Stimulated activated naive CD8-positive, alpha-beta T cell treated with anti-CD3 and anti-CD28 coated beads, Interleukin-15, Interleukin-2, amounts not matched to agents 100 U/mL and 50 U/mL, for 24 hours (primary cell): ENCODE results near the gene KRTAP9-3.
"Not testable (repeated sequence)": the region's sequence is repeated elsewhere in the genome, so short reads cannot be mapped to it uniquely, and the experiment has no call there.

Experiments
- ATAC-seq: fragments of 150-1000 bp; cut with Tn5 transposase; one replicate; pipeline ENCODE4 v1.10.0; 2021
- DNase-seq: peaks from one replicate; pipeline ENCODE4 v3.0.0; 2021

KRTAP9-3 gene

DNA sequence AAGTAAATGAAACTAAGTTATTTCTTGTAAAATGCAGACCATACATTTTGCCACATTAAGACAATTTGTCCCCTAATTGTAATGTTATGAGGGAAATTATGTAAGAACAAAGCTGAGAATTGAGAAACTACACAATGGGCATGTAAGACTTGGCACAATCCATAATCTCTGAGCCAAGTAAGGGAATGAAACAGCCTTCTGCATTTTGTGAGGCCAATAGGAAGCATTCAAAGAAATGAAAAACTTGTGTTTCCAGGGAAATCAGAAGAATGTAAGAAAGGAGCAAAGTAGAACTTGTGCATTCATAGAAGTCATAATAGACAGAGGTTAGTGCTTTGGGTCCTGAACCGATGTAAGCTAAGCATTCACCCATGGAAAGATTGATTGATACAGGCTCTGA is 19.0 kb downstream of the KRTAP9-3 start:
- DNase-seq: no peak
- ATAC-seq: no peak

DNA sequence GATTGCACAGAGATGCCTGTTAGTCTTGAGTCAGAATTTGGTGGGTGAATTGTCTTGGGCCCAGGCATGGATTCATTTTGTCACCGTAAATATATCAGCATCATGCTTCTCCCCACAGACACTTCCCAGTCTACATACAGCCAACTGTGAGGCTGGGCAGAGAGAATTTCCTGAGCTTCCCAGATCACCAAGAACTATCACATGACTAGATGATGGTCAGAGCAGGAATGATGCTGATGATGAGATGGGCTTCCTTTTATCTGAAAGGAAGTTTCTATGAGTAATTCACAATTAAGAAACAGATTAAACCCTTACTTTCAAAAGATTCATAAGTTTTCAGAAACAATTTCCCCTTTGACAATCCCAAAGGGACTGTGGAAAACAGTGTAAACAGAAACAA is 22.6 kb downstream of the KRTAP9-3 start:
- ATAC-seq (no peak), DNase-seq (no peak)

DNA sequence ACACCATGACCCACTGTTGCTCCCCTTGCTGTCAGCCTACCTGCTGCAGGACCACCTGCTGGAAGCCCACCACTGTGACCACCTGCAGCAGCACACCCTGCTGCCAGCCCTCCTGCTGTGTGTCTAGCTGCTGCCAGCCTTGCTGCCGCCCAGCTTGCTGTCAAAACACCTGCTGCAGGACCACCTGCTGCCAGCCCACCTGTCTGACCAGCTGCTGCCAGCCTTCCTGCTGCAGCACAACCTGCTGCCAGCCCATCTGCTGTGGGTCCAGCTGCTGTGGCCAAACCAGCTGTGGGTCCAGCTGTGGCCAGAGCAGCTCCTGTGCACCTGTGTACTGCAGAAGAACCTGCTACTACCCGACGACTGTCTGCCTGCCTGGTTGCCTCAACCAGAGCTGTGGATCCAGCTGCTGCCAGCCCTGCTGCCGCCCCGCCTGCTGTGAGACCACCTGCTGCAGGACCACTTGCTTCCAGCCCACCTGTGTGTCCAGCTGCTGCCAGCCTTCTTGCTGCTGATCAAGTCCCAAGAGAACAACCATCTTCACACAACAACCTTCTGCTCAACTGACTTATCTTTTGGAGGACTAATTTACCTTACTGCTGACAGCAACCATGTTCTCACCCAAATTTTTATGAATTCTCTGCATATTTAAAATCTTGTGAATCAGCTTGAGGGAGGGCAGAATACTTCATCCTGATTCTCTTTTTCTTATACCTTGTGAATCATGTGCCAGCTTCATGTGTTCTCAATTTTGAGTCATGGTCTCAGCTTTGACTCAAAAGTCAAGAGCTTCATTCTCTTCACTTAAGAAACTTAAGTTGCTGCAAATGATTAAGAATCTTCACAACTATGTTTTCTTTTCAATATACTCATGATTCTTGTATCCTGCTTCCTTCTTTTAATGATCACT is 23.4 kb downstream of the KRTAP9-3 start, which contains the start of gene KRTAP9-9:
Gene KRTAP9-9, plus strand, starts transcription at position 4 of the 910 bp plus-strand sequence.
- ATAC-seq, DNase-seq: not testable (repeated sequence)

DNA sequence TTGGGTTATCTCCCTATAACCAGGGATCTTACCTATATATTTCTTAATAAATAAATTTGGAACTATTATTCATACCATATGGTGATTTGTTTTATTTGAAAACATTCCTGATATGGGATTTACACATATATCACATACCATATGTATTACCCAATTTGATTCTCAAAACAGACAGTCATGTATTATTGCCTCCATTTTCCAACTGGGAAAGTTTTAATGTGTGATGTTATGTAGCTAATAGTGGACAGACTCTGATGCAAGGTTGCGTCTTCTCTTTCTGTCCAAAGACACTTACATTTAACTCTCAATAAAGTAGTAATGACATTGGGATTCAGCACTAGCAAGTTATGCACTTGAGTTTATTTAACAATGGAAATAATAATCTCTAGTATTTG is 24.0 kb downstream of the KRTAP9-3 start:
- ATAC-seq (no peak), DNase-seq (no peak)

DNA sequence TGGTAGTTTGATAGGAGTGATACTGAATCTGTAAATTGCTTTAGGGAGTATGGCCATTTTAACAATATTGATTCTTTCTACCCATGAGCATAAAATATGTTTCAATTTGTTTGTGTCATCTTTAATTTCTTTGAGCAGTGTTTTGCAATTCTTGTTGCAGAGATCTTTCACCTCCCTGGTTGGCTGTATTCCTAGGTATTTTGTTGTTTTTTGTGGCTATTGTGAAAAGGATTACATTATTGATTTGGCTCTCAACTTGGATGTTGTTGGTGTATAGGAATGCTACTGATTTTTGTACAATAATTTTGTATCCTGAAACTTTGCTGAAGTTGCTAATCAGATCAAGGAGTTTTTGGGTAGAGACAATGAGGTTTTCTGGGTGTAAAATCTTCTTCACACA is 26.2 kb downstream of the KRTAP9-3 start:
- DNase-seq: no peak
- ATAC-seq: no peak

DNA sequence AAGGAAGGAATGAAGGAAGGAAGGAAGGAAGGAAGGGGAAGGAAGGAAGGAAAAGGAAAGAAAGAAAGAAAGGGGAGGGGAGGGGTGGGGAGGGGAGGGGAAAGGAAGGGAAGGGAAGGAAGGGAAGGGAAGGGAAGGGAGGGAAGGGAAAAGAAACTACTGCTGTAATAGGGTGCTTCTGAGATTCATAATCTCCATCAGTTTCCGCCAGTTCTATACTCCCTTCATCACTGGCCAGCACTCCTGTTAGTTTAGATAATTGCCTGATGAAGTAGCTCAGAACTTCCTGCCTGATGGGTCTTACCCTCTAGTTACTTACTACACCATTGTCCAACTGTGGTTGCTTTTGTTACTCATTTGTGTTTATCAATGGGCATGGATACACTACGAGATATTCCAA is 31.0 kb downstream of the KRTAP9-3 start:
- DNase-seq: no peak
- ATAC-seq: no peak

DNA sequence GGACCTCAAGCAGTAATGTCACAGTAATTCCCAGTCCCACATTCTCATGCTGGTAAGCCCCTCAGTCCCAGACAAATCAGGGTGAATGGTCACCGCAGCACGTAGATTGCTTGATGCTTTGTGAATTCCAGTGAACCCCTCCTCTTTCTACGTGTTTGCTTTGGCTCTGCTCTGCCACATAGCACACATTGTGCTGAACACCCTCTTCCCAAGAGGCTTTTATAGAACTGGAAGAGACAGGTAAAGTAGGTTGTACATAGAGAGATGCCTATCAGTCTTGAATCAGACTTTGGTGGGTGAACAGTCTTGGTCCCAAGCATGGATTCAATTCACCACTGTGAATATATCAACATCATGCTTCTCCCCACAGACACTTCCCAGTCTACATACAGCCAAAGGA is 32.4 kb downstream of the KRTAP9-3 start:
- no peak for ATAC-seq

DNA sequence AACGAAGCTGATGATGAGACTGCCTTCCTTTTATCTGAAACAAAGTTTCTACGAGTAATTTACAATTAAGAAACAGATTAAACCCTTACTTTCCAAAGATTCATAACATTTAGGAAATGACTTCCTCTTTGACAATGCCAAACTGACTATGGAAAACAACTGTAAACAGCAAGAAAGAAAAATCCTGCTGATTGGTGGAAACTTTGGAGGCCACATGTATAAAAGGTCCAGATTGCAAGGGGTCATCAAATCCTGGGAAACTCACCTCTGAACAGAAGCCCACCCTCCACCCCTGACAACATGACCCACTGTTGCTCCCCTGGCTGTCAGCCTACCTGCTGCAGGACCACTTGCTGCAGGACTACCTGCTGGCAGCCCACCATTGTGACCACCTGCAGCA is 32.8 kb downstream of the KRTAP9-3 start, which contains the start of gene KRTAP9-6:
Gene KRTAP9-6, plus strand, starts transcription at position 301 of the 400 bp plus-strand sequence. Its CDS starts 0 bp downstream, at position 301.
- no peak for ATAC-seq

More for the DNA sequence above, 32.4 kb downstream of the KRTAP9-3 start:
- DNase-seq: no peak

DNA sequence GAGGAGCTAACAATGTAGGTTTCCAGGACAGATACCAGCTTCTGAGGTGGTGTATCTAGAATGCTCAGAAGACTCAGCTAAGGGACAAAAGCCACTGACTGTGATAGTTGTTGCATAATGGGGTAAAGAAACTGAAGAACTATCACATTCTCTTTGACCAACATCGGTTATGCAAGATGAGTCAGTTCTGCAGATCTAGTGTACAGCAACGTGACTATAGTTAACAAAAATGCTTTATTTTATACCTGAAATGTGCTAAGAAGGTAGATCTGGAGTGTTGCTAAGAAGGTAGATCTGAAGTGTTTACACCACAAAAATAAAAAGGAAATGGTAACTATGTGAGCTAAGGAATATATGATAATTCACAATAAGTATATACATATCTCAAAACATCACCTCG is 35.5 kb downstream of the KRTAP9-3 start:
- no peak for ATAC-seq

More for the DNA sequence above, 32.8 kb downstream of the KRTAP9-3 start, which contains the start of gene KRTAP9-6:
- DNase-seq: no peak

DNA sequence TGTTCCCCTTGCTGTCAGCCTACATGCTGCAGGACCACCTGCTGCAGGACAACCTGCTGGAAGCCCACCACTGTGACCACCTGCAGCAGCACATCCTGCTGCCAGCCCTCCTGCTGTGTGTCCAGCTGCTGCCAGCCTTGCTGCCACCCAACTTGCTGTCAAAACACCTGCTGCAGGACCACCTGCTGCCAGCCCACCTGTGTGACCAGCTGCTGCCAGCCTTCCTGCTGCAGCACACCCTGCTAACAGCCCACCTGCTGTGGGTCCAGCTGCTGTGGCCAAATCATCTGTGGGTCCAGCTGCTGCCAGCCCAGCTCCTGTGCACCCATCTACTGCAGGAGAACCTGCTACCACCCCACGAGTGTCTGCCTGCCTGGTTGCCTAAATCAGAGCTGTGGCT is 39.1 kb downstream of the KRTAP9-3 start:
- ATAC-seq, DNase-seq: not testable (repeated sequence)

More for the DNA sequence above, 35.5 kb downstream of the KRTAP9-3 start:
- no peak for DNase-seq

DNA sequence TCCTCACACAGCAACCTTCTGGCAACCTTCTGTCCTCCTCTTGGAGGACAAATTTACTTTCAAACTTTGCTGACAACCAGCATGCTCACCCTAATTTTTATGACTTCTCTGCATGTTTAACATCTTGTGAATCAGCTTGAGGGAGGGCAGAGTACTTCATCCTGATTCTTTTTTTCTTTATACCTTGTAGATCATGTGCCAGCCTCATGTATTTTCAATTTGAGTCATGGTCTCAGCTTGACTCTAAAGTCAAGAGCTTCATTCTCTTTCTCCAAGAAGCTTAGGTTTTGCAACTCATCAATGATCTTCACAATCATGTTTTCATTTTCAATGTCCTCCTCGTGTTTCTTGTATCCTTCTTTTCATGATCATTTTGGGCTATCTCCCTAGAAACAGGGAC is 39.6 kb downstream of the KRTAP9-3 start:
- ATAC-seq (no peak), DNase-seq (no peak)

DNA sequence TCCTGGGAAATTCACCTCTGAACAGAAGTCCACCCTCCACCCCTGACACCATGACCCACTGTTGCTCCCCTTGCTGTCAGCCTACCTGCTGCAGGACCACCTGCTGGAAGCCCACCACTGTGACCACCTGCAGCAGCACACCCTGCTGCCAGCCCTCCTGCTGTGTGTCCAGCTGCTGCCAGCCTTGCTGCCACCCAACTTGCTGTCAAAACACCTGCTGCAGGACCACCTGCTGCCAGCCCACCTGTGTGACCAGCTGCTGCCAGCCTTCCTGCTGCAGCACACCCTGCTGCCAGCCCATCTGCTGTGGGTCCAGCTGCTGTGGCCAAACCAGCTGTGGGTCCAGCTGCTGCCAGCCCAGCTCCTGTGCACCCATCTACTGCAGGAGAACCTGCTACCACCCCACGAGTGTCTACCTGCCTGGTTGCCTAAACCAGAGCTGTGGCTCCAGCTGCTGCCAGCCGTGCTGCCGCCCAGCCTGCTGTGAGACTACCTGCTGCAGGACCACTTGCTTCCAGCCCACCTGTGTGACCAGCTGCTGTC is 43.5 kb downstream of the KRTAP9-3 start, which contains the start of gene KRTAP9-7:
Gene KRTAP9-7, plus strand, starts transcription at position 51 of the 543 bp plus-strand sequence. Its CDS starts 0 bp downstream, at position 51.
- not testable (repeated sequence) for ATAC-seq, DNase-seq

DNA sequence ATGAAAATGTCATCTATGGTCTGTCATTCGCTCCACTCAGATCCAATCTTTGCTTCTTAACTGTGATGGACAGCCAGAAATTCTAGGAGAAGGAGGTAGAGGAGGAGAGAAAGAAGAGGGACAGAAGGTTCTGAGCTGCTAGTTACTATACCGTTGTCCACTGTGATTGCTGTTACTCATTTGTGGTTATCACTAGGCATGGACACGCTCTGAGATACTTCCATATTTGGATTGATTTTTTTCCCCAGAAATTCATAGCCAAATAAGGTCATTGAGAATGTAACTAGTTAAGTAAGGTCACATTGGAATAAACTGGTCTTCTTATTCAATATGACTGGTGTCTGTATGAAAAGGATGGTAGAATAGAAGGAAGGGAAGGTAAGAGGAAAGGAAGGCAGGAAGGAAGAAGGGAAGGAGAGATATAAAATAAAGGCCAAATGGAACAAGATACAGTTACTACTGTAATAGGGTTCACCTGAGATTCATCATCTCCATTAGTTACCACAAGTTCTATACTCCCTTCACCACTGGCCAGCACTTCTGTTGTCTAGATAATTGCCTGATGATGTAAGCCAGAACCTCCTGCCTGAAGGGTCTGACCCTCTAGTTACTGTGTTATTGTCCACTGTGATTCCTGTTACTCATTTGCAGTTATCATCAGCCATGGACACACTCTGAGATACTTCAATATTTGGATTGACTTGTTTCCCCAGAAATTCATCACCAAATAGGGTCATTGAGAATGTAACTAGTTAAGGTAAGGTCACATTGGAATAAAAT is 46.1 kb downstream of the KRTAP9-3 start:
- DNase-seq (no peak), ATAC-seq (no peak)
